Choroid plexus epithelial cell (primary cell): ENCODE data around the gene KYAT1.

Source experiments
- DNase-seq: peaks from one replicate; pipeline ENCODE4 v3.0.0-alpha.2; 2010; ENCODE audit warnings: low read depth
- H3K4me3 ChIP-seq: 2 replicates; pipeline ENCODE4 v1.5.1; 2011; ENCODE audit warnings: low read depth, mild to moderate bottlenecking, control low read depth, low read length, moderate library complexity
- TF ChIP-seq, protein P1 (sequence below): conservative IDR thresholded peaks from 2 replicates; pipeline ENCODE4 v1.5.1; 2011; ENCODE audit warnings: low read depth, mild to moderate bottlenecking, control low read depth, inconsistent platforms, low read length, moderate library complexity

KYAT1 gene

DNA sequence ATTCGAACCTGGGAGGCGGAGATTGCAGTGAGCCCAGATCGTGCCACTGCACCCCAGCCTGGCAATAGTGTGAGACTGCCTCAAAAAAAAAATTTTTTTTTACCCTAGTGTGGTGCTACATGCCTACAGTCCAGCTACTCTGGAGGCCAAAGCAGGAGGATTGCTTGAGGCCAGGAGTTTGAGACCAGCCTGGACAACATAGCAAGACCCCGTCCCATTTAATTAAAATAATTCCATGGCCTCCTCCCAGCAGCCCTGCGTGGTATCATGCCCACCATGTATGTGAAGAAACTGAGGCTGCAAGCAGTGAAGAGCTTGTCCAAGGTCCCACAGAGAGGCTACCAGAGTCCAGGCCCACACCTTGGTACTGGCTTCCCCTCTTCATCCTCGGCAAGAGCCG, 19.6 kb upstream of the KYAT1 start:
- no peak for DNase-seq
- TF ChIP-seq, protein P1, sequence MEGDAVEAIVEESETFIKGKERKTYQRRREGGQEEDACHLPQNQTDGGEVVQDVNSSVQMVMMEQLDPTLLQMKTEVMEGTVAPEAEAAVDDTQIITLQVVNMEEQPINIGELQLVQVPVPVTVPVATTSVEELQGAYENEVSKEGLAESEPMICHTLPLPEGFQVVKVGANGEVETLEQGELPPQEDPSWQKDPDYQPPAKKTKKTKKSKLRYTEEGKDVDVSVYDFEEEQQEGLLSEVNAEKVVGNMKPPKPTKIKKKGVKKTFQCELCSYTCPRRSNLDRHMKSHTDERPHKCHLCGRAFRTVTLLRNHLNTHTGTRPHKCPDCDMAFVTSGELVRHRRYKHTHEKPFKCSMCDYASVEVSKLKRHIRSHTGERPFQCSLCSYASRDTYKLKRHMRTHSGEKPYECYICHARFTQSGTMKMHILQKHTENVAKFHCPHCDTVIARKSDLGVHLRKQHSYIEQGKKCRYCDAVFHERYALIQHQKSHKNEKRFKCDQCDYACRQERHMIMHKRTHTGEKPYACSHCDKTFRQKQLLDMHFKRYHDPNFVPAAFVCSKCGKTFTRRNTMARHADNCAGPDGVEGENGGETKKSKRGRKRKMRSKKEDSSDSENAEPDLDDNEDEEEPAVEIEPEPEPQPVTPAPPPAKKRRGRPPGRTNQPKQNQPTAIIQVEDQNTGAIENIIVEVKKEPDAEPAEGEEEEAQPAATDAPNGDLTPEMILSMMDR: no peak
- no peak overlapping the region for H3K4me3 ChIP-seq

DNA sequence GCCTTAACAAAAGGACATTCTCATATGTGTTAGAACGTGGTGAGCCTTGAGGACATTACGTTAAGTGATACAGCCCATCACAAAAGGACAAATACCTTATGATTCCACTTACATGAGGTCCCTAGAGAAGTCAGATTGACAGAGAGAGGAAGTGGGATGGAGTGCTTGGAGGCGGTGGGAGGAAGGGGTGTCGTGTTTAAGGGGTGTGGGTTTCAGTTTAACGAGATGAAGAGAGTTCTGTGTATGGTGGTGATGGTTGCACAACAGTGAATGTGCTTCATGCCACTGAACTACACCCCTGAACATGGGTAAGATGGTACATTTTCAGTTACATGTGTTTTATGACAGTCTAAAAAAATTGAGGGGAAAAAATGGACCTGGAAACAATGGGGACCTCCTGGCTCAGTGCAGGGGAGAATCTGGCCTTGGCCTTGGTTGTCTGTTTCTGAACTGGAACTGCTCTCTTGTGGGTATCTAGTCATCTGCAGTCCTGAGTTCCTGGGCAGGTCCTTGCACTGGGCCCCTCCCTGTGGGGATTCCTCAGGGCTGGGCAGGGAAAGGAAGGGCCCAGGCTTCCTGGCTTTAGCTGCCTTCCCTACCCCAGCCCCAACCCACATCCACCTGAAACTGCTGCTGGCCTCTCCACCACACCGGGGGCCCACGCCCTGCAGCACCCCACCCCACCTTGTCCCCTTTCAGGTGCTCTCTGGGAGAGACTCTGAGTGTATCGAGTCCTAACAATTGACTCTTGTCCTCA, 18.0 kb upstream of the KYAT1 start:
- no peak overlapping the region for H3K4me3 ChIP-seq
- TF ChIP-seq, protein P1: no peak
- DNase-seq: no peak

DNA sequence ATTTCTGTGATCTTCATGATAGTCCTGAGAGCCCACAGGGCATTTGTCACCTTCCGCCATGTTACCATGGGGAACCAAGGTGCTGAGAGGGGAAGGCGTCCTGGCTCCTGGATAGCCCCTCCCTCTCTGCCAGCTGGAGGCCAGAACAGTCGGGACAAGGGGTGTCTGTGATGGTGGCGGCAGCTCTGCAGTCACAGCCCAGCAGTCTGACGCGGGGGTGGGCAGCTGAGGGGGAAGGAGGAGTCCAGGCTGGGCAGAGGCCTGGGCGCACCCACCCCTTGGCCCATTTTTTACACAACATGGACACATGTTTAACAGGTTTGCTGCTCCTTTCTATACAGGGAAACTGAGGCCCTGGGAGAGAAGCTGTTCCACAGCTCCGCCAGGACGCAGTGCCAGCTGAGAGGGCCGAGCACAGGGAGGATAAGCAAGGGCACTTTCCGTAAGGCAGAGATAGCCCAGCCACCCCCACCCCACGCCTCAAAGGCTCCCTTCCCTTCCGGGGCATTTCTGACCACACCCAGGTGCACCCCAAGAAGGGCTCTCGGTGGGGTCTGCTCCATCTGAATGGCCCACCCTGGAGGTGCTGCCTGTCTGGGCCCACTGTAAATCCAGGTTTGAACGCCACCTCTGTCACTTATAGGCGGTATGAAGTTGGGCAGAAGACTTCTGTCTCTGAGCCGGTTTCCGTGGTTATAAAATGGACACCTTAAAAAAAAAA, 17.3 kb upstream of the KYAT1 start:
- TF ChIP-seq, protein P1: no peak
- DNase-seq: no peak
- H3K4me3 ChIP-seq: no peak overlapping the region

DNA sequence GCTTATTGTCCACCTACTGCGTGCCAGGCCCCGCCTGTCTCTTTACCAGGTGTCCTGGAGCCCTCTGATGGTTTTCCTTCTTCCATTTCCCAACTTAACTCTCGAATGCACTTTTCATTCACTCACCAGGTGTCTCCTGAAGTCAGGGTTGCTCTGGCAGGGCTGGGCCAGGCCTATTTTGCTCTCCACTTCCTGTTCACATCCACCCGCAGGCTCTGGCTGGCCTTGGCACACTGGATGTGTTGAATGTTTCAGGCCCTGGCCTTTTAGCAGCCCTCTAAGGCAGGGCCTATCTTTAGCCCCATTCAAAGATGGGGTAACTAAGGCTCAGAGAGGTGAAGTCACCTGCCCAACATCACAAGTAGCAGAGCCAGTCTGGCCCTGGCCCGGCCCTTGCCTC, 16.6 kb upstream of the KYAT1 start:
- H3K4me3 ChIP-seq: no peak overlapping the region
- TF ChIP-seq, protein P1: no peak
- DNase-seq: no peak

DNA sequence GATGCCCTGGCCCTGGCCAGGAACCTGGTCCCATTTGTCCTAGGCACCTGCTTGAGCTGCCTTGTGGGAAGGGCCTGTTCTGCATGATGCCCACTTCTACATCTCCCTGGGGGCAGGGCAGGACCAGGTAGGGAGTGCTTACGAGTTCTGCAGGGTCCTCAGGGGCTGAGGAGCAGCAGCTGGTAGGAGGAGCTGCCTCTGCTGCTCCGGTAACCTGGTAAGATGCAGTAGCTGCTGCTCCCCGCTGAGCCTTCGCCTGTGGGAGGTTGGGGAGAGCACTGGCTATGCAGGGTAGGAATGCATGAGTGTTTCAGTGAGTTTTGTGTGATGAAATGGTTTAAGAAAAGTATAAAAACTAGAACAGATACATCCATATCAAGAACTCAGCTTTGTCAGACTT, 13.8 kb upstream of the KYAT1 start:
- TF ChIP-seq, protein P1: peak; percentile 35
- DNase-seq: peak; percentile 90
- no peak overlapping the region for H3K4me3 ChIP-seq

DNA sequence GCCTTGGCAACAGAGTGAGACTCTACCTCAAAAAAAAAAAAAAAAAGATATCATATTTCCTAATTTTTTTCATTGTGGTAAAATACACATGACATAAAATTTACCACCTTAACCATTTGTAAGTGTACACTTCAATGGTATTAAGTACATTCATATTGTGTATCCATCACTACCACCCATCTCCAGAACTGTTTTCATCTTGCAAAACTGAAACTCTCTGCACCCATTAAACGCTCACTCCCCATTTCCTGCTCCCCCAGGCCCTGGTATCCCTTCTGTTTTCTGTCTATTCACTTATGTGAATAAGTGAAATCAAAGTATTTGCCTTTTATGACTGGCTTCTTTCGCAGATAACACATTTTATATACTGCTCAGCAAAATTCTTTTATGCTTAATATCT, 13.0 kb upstream of the KYAT1 start:
- TF ChIP-seq, protein P1: no peak
- H3K4me3 ChIP-seq: no peak overlapping the region
- DNase-seq: no peak
